ENCODE measurements around the gene GATC.

GATC gene

DNA sequence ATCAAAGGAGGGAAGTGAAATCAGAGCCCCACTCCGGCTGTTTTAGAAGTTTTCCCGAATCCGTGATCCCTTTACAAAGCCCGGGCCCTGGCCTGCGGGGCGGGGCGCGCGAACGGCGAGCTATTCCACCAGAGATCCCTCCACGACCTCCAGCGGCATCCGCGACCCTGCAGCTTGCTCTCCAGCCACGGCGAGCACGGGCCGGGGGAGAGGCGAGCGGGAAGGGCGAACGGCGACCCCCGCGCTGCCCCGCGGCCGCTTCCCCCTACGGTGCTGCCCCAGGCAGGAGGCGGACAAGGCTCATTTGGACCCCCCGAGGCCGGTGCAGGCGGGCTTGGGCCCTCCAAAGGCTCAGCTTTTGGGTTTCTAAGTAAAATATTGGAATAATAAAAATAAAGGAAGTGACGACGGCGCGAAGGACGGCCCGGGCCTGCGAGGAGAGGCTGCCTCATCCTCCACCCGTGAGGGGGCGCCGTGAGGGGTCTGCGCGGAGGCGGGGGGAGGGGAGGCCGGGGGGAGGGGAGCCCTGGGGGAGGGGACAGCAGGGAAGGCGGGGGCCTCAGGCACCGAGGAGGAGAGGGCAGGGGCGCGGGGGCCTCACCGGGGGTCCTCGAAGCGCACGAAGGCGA lies 22.7 kb downstream of the GATC start:
- Histone ChIP-seq H3K9me3 (ENCODE audit: severe bottlenecking) (no peaks in the 10 kb centered on the region), H3K27ac (ENCODE audit: poor library complexity, severe bottlenecking) (peak overlapping the region; percentile 88), H3K36me3 (ENCODE audit: low read depth) (peaks cover 38% of the 10 kb centered on the region), H3K4me1 (ENCODE audit: insufficient read depth, poor library complexity, severe bottlenecking) (peaks cover 12% of the 10 kb centered on the region), H3K27me3 (ENCODE audit: insufficient read depth, poor library complexity, severe bottlenecking) (no peaks in the 10 kb centered on the region), H3K4me3 (ENCODE audit: severe bottlenecking) (peak overlapping the region; percentile 99)
- DNase-seq (ENCODE audit: low spot score) (no peak), ATAC-seq (ENCODE audit: low read depth) (peak; percentile 4; the same call in 2 of the 3 replicates)
- TF ChIP-seq, protein P1, sequence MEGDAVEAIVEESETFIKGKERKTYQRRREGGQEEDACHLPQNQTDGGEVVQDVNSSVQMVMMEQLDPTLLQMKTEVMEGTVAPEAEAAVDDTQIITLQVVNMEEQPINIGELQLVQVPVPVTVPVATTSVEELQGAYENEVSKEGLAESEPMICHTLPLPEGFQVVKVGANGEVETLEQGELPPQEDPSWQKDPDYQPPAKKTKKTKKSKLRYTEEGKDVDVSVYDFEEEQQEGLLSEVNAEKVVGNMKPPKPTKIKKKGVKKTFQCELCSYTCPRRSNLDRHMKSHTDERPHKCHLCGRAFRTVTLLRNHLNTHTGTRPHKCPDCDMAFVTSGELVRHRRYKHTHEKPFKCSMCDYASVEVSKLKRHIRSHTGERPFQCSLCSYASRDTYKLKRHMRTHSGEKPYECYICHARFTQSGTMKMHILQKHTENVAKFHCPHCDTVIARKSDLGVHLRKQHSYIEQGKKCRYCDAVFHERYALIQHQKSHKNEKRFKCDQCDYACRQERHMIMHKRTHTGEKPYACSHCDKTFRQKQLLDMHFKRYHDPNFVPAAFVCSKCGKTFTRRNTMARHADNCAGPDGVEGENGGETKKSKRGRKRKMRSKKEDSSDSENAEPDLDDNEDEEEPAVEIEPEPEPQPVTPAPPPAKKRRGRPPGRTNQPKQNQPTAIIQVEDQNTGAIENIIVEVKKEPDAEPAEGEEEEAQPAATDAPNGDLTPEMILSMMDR (IDR thresholded peaks at IDR 0.05; ENCODE audit: poor library complexity, severe bottlenecking) = no peak

DNA sequence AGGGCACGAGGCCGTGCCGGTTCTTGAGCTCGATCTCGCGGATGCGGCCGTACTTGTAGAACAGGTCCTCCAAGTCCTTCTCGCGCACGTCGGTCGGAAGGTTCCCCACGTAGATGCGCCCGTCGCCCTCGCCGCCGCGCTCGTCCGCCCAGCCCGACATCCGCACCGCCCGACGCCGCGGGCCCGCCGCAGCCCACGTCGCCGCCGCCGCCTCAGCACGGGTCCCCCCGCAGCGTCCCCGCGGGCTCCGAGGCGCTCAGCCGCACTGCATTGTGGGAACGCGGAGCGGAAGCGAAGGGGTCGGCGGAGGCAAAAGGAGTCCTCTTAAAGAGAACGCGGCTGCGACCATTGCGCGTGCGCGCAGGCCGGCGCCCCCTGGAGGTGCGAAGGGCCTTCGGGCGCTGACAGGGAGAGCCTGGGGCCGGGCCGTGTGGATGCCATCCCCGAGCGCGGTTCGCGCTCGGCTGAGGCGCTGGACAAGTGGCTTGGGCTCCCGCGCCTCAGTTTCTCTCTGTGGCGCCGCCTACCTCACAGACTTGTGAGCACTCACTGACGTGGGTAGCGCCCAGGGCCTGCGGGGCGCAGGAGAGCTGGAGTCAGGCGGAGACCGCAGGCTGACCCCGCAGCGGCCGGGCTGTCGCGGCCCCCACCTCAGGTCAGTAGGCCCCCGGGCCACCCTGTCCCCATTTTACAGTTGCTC lies 23.4 kb downstream of the GATC start, which contains the start of gene SRSF9:
Gene SRSF9 (minus strand): TSS at position 299 of the 700 bp plus-strand sequence. CDS start 139 bp downstream, at position 160.
- no peaks in the 10 kb centered on the region for H3K9me3 ChIP-seq (ENCODE audit: severe bottlenecking)
- peaks cover 31% of the 10 kb centered on the region for H3K36me3 ChIP-seq (ENCODE audit: low read depth)
- peak within 1 kb of the TSS; percentile 88 for H3K27ac ChIP-seq (ENCODE audit: poor library complexity, severe bottlenecking)
- DNase-seq (ENCODE audit: low spot score) (peak; percentile 90), ATAC-seq (ENCODE audit: low read depth) (peak; percentile 77)
- no peaks in the 10 kb centered on the region for H3K27me3 ChIP-seq (ENCODE audit: insufficient read depth, poor library complexity, severe bottlenecking)
- peaks cover 17% of the 10 kb centered on the region for H3K4me1 ChIP-seq (ENCODE audit: insufficient read depth, poor library complexity, severe bottlenecking)
- TF ChIP-seq, protein P1 (IDR thresholded peaks at IDR 0.05; ENCODE audit: poor library complexity, severe bottlenecking) = peak; percentile 94
- H3K4me3 ChIP-seq (ENCODE audit: severe bottlenecking) = peak within 1 kb of the TSS; percentile 99

DNA sequence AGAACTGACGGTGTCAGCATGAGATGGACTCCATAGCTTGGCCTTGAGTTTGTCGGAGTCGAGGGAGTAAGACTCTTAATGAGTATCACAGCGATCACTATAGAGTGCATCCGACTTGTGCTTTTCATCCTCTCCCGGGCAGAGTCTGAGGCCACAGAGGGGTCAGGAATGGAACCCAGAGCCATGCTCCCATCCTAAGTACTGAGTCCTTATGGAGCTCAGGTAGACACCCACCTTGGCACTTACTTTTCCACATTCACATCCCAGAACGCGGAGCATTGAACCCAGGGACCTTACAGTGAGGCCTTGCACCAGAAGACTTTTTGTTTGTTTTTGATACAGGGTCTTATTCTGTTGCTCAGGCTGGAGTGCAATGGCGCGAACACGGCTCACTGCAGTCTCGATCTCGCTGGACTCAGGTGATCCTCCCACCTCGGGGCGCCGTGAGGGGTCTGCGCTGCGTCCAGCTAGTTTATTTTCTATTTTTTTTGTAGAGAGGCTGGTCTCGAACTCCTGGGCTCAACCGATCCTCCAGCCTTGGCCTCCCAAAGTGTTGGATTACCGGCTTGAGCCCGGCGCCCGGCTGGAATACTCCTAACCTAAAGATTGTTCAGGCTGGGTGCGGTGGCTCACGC lies 24.0 kb downstream of the GATC start:
- H3K27me3 ChIP-seq (ENCODE audit: insufficient read depth, poor library complexity, severe bottlenecking) = no peaks in the 10 kb centered on the region
- DNase-seq (ENCODE audit: low spot score) (no peak), ATAC-seq (ENCODE audit: low read depth) (peak; percentile 19)
- H3K36me3 ChIP-seq (ENCODE audit: low read depth) = peaks cover 24% of the 10 kb centered on the region
- peaks cover 19% of the 10 kb centered on the region for H3K4me1 ChIP-seq (ENCODE audit: insufficient read depth, poor library complexity, severe bottlenecking)
- TF ChIP-seq, protein P1 (IDR thresholded peaks at IDR 0.05; ENCODE audit: poor library complexity, severe bottlenecking) = no peak
- no peaks in the 10 kb centered on the region for H3K9me3 ChIP-seq (ENCODE audit: severe bottlenecking)
- peak overlapping the region; percentile 99 for H3K4me3 ChIP-seq (ENCODE audit: severe bottlenecking)
- peak overlapping the region; percentile 88 for H3K27ac ChIP-seq (ENCODE audit: poor library complexity, severe bottlenecking)

DNA sequence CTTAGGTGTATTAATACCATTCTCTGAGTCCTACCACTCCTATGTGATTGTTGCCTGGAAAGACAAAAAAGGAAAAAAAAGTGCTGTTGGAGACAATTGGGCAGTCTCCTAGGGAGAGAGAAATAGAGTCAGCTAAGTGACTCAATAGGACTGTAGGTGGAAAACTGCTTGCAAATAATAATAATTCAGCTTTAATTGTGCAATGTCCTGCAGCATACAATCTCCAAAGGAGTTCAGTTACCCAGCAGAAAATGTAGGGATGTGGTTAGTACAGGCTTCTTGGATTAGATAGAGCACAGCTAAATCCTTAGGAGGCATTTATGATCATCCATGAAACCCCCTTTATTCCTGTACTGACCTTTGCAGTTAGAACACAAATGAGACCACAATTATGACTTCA lies 26.3 kb downstream of the GATC start:
- Histone ChIP-seq H3K9me3 (ENCODE audit: severe bottlenecking) (no peaks in the 10 kb centered on the region), H3K27me3 (ENCODE audit: insufficient read depth, poor library complexity, severe bottlenecking) (no peaks in the 10 kb centered on the region), H3K36me3 (ENCODE audit: low read depth) (peaks cover 2% of the 10 kb centered on the region), H3K4me1 (ENCODE audit: insufficient read depth, poor library complexity, severe bottlenecking) (peaks cover 19% of the 10 kb centered on the region), H3K4me3 (ENCODE audit: severe bottlenecking) (no peak overlapping the region), H3K27ac (ENCODE audit: poor library complexity, severe bottlenecking) (peak overlapping the region; percentile 71)
- ATAC-seq (ENCODE audit: low read depth) (no peak), DNase-seq (ENCODE audit: low spot score) (no peak)
- TF ChIP-seq, protein P1 (IDR thresholded peaks at IDR 0.05; ENCODE audit: poor library complexity, severe bottlenecking) = no peak
